ENCODE measurements around the gene RPSA.
"Not testable (repeated sequence)": the region's sequence is repeated elsewhere in the genome, so short reads cannot be mapped to it uniquely, and the experiment has no call there.

DNA sequence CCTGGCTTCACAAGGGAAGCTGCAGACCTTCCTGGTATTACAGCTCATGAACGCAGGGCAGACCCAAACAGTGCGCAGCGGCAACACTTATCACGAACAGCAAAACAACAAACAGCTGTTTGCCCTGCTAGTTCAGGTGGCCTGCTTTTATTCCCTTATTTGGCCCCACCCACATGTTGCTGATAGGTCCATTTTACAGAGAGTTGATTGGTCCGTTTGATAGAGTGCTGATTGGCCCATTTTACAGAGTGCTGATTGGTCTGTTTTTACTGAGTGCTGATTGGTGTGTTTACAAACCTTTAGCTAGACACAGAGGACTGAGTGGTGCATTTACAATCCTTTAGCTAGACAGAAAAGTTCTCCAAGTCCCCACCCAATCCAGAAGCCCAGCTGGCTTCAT lies 52.1 kb downstream of the RPSA start:
- TF ChIP-seq, protein P1, sequence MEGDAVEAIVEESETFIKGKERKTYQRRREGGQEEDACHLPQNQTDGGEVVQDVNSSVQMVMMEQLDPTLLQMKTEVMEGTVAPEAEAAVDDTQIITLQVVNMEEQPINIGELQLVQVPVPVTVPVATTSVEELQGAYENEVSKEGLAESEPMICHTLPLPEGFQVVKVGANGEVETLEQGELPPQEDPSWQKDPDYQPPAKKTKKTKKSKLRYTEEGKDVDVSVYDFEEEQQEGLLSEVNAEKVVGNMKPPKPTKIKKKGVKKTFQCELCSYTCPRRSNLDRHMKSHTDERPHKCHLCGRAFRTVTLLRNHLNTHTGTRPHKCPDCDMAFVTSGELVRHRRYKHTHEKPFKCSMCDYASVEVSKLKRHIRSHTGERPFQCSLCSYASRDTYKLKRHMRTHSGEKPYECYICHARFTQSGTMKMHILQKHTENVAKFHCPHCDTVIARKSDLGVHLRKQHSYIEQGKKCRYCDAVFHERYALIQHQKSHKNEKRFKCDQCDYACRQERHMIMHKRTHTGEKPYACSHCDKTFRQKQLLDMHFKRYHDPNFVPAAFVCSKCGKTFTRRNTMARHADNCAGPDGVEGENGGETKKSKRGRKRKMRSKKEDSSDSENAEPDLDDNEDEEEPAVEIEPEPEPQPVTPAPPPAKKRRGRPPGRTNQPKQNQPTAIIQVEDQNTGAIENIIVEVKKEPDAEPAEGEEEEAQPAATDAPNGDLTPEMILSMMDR (IDR thresholded peaks at IDR 0.05): not testable (repeated sequence)
- TF ChIP-seq POLR2A (IDR thresholded peaks at IDR 0.05): not testable (repeated sequence)

Data from gastroesophageal sphincter (tissue), 3 donors.